ENCODE measurements around the gene AJAP1.

GRCh38 chr1:4662723-4663122 is 8.3 kb downstream of the AJAP1 start:
- TF ChIP-seq CTCF (conservative IDR thresholded peaks at IDR 0.05 in 1 of 2, IDR thresholded peaks at IDR 0.05 in 1 of 2; ENCODE audit: low read depth in 1 of 2, low read length in 2 of 2), result no peak
- TF ChIP-seq EZH2 (IDR thresholded peaks at IDR 0.05; ENCODE audit: low read length, missing control alignments), result no peak

All from fibroblast of lung (primary cell).